RPMI8226 (cell line): ENCODE results near the gene CYTH4.

Source experiments
- DNase-seq: peaks from one replicate; pipeline ENCODE4 v3.0.0-alpha.2; 2015

The CYTH4 gene

GRCh38 chr22:37292641-37293040 is 10.3 kb downstream of the CYTH4 start:
- DNase-seq: no peak

- no peak for DNase-seq
Observed at GRCh38 chr22:37293172-37293571, 10.9 kb downstream of the CYTH4 start.

- no peak for DNase-seq
Observed at GRCh38 chr22:37294747-37295146, 12.4 kb downstream of the CYTH4 start.

GRCh38 chr22:37295213-37295886 is 13.0 kb downstream of the CYTH4 start:
- no peak for DNase-seq

- no peak for DNase-seq
Observed at GRCh38 chr22:37295946-37296345, 13.6 kb downstream of the CYTH4 start.

GRCh38 chr22:37298748-37299495 is 16.6 kb downstream of the CYTH4 start:
- DNase-seq: no peak

GRCh38 chr22:37299969-37300509 is 17.7 kb downstream of the CYTH4 start:
- no peak for DNase-seq

GRCh38 chr22:37300551-37301017 is 18.3 kb downstream of the CYTH4 start:
- no peak for DNase-seq

- DNase-seq: no peak
Observed at GRCh38 chr22:37301144-37301830, 19.0 kb downstream of the CYTH4 start.

GRCh38 chr22:37302674-37303555 is 20.6 kb downstream of the CYTH4 start:
- DNase-seq: no peak

- DNase-seq: no peak
Observed at GRCh38 chr22:37303821-37304274, 21.5 kb downstream of the CYTH4 start.

GRCh38 chr22:37304595-37305343 is 22.5 kb downstream of the CYTH4 start:
- DNase-seq: no peak

- no peak for DNase-seq
Observed at GRCh38 chr22:37305887-37306286, 23.6 kb downstream of the CYTH4 start.

- no peak for DNase-seq
Observed at GRCh38 chr22:37306494-37306829, 24.2 kb downstream of the CYTH4 start.

GRCh38 chr22:37308385-37309200 is 26.3 kb downstream of the CYTH4 start:
- no peak for DNase-seq

GRCh38 chr22:37309211-37310074 is 27.1 kb downstream of the CYTH4 start:
- DNase-seq: no peak

- DNase-seq: no peak
Observed at GRCh38 chr22:37310075-37310606, 27.8 kb downstream of the CYTH4 start.

GRCh38 chr22:37310815-37311595 is 28.7 kb downstream of the CYTH4 start:
- DNase-seq: no peak
